ENCODE measurements around the gene PWWP2B.

GRCh38 chr10:132463333-132464255, 66.6 kb downstream of the PWWP2B start:
- no peak for TF ChIP-seq POLR2A (IDR thresholded peaks at IDR 0.05)
- TF ChIP-seq CTCF (IDR thresholded peaks at IDR 0.05) = peak in 2 of 6 experiments; percentile 4 to 22
